ENCODE data around the gene LMAN2L. TPM values are rescaled to one million over a fixed set of nuclear protein-coding genes. Genes with fewer than 3 reads are reported as not detected.

Gene LMAN2L
- total RNA-seq, 1 experiment from 2014 or later, result 15.6 TPM

- Histone ChIP-seq H3K4me3 (no peak overlapping the region), H3K9me3 (ENCODE audit: insufficient read depth, low read depth) (no peaks in the 10 kb centered on the region), H3K4me1 (replicated peaks; ENCODE audit: insufficient read depth) (no peaks in the 10 kb centered on the region), H4K20me1 (ENCODE audit: insufficient read depth) (no peaks in the 10 kb centered on the region), H3K27ac (no peak overlapping the region), H3K9me2 (ENCODE audit: insufficient read depth) (no peaks in the 10 kb centered on the region), H3K27me3 (ENCODE audit: insufficient read depth, low read depth) (no peaks in the 10 kb centered on the region), H3K36me3 (ENCODE audit: low read depth) (no peaks in the 10 kb centered on the region), H3K4me2 (no peak overlapping the region), H2AFZ (no peak overlapping the region), H3F3A (ENCODE audit: insufficient read depth, low read depth) (no peaks in the 10 kb centered on the region), H3K79me2 (ENCODE audit: low read depth) (no peaks in the 10 kb centered on the region)
- POLR2A ChIA-PET (ENCODE audit: unreplicated experiment), result no interaction called here
- CTCF ChIA-PET, result no interaction called here
- no peak for DNase-seq
- intact Hi-C loops (cut with micrococcal nuclease; ENCODE audit: unreplicated experiment), result no loop called here
- BruUV-seq (replicated peaks), result no TSS peak
- TF ChIP-seq EZH2 (IDR thresholded peaks at IDR 0.05; ENCODE audit: low read depth) (no peak), CTCF (conservative IDR thresholded peaks at IDR 0.05) (no peak)
These were observed 45.6 kb downstream of the LMAN2L start for GRCh38 chr2:96694279-96694678.

GRCh38 chr2:96693286-96694200, 46.3 kb downstream of the LMAN2L start:
- H3K27ac ChIP-seq, result no peak overlapping the region
- H3K79me2 ChIP-seq (ENCODE audit: low read depth), result no peaks in the 10 kb centered on the region
- no peaks in the 10 kb centered on the region for H3K9me2 ChIP-seq (ENCODE audit: insufficient read depth)
- H3K4me1 ChIP-seq (replicated peaks; ENCODE audit: insufficient read depth), result no peaks in the 10 kb centered on the region
- H2AFZ ChIP-seq, result no peak overlapping the region
- TF ChIP-seq EZH2 (IDR thresholded peaks at IDR 0.05; ENCODE audit: low read depth), result no peak
- TF ChIP-seq CTCF (conservative IDR thresholded peaks at IDR 0.05), result no peak
- DNase-seq, result no peak
- no peaks in the 10 kb centered on the region for H3K36me3 ChIP-seq (ENCODE audit: low read depth)
- BruUV-seq (replicated peaks), result no TSS peak
- ChIA-PET POLR2A (ENCODE audit: unreplicated experiment) (interaction anchor here (0.6 kb wide), 1 partner anchor 857 kb away, joined by 3 read pairs; no protein-coding TSS in a partner anchor), CTCF (interaction anchor here (0.6 kb wide), 1 partner anchor 403 kb away, joined by 4 read pairs; no protein-coding TSS in a partner anchor)
- H3K4me2 ChIP-seq, result no peak overlapping the region
- H4K20me1 ChIP-seq (ENCODE audit: insufficient read depth), result no peaks in the 10 kb centered on the region
- H3K9me3 ChIP-seq (ENCODE audit: insufficient read depth, low read depth), result no peaks in the 10 kb centered on the region
- H3K4me3 ChIP-seq, result no peak overlapping the region
- no peaks in the 10 kb centered on the region for H3F3A ChIP-seq (ENCODE audit: insufficient read depth, low read depth)
- intact Hi-C loops (cut with micrococcal nuclease; ENCODE audit: unreplicated experiment), result no loop called here
- H3K27me3 ChIP-seq (ENCODE audit: insufficient read depth, low read depth), result no peaks in the 10 kb centered on the region

- H4K20me1 ChIP-seq (ENCODE audit: insufficient read depth), result no peaks in the 10 kb centered on the region
- intact Hi-C loops (cut with micrococcal nuclease; ENCODE audit: unreplicated experiment), result no loop called here
- H3K36me3 ChIP-seq (ENCODE audit: low read depth), result no peaks in the 10 kb centered on the region
- no peaks in the 10 kb centered on the region for H3K4me1 ChIP-seq (replicated peaks; ENCODE audit: insufficient read depth)
- TF ChIP-seq EZH2 (IDR thresholded peaks at IDR 0.05; ENCODE audit: low read depth) (no peak), CTCF (conservative IDR thresholded peaks at IDR 0.05) (no peak)
- H3K79me2 ChIP-seq (ENCODE audit: low read depth), result no peaks in the 10 kb centered on the region
- H3K27me3 ChIP-seq (ENCODE audit: insufficient read depth, low read depth), result no peaks in the 10 kb centered on the region
- no peak overlapping the region for H2AFZ ChIP-seq
- ChIA-PET CTCF (no interaction called here), POLR2A (ENCODE audit: unreplicated experiment) (no interaction called here)
- no peak for DNase-seq
- no peaks in the 10 kb centered on the region for H3F3A ChIP-seq (ENCODE audit: insufficient read depth, low read depth)
- no peak overlapping the region for H3K4me2 ChIP-seq
- no peaks in the 10 kb centered on the region for H3K9me3 ChIP-seq (ENCODE audit: insufficient read depth, low read depth)
- H3K4me3 ChIP-seq, result no peak overlapping the region
- no peak overlapping the region for H3K27ac ChIP-seq
- no TSS peak for BruUV-seq (replicated peaks)
- H3K9me2 ChIP-seq (ENCODE audit: insufficient read depth), result no peaks in the 10 kb centered on the region
These were observed 47.5 kb downstream of the LMAN2L start for GRCh38 chr2:96692094-96692971.
